Measurements from ENCODE around the gene RNF8.

DNA sequence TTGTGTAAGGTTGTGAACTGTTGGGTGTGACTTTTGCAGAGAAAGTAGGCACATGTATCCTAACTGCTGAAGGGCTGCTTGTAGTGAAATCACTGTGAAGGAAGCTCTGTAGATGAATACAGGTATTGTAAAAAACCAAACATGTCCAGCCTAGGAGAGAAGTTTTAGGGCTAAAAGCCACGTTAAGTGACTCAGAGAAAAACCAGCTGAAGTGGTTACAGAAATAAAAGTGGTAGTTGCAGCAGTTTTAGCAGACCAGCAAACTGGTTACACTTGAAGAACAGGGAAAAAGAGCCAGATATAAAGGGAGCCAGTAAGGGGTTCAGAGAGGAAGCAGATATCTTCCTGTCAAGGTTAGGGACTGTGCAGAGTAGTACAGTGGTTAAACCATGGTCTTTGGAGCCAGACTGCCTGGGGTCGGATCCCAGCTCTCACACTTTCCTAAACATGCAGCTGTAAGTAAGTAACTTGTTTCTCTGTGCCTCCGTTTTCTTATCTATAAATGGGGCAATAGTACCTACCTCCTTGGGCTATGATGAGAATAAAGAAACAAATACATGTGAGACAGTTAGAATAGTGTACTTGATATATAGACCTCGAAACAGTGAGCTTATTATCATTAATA lies 33.8 kb upstream of the RNF8 start:
- TF ChIP-seq CTCF (IDR thresholded peaks at IDR 0.05; ENCODE audit: low read depth, low read length): no peak
- TF ChIP-seq EZH2phosphoT487 (IDR thresholded peaks at IDR 0.05; ENCODE audit: low read depth): no peak

Measured in OCI-LY3 (cell line).